GM18498 (cell line): Measurements from ENCODE around the gene RAB20.
"Not testable (repeated sequence)": the region's sequence is repeated elsewhere in the genome, so short reads cannot be mapped to it uniquely, and the experiment has no call there.

Experiments used
- ATAC-seq: cut with Tn5 transposase; IDR thresholded peaks from one replicate; pipeline ENCODE4 v1.9.1; 2021; ENCODE audit warnings: mild to moderate bottlenecking, moderate library complexity; ENCODE audit not compliant: unreplicated experiment

Gene RAB20

GRCh38 chr13:110511509-110512181, 49.9 kb downstream of the RAB20 start:
- no peak for ATAC-seq

GRCh38 chr13:110509971-110510786, 51.3 kb downstream of the RAB20 start:
- peak; percentile 51 for ATAC-seq

- ATAC-seq = no peak
Measured at GRCh38 chr13:110509478-110509926, 52.0 kb downstream of the RAB20 start.

DNA sequence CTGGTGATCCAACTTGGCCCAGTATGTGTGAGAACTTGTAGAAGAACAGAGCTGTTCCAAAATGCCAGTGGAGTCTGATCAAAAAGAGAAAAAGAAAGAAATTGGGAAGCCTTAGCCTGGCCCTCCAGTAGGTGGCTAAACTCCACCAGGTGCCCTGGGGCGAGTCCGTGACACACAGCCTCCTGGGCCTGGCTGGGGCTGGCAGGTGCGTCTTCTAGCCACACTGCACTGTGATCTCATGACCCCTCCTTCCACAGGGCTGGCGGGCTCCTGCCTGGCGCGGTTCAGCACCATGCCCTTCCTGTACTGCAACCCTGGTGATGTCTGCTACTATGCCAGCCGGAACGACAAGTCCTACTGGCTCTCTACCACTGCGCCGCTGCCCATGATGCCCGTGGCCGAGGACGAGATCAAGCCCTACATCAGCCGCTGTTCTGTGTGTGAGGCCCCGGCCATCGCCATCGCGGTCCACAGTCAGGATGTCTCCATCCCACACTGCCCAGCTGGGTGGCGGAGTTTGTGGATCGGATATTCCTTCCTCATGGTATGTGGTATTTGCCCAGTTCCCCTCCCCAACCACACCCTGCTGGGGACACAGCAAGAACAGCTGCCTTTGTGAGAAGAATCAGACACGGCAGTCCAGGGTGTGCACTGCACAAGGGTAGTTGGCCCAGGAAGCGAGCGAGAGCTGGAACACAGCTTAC, 53.7 kb downstream of the RAB20 start:
- ATAC-seq = no peak

GRCh38 chr13:110506859-110507566, 54.5 kb downstream of the RAB20 start:
- no peak for ATAC-seq

GRCh38 chr13:110506396-110506795, 55.1 kb downstream of the RAB20 start:
- ATAC-seq = no peak

- no peak for ATAC-seq
Measured at GRCh38 chr13:110505594-110505993, 55.9 kb downstream of the RAB20 start.

DNA sequence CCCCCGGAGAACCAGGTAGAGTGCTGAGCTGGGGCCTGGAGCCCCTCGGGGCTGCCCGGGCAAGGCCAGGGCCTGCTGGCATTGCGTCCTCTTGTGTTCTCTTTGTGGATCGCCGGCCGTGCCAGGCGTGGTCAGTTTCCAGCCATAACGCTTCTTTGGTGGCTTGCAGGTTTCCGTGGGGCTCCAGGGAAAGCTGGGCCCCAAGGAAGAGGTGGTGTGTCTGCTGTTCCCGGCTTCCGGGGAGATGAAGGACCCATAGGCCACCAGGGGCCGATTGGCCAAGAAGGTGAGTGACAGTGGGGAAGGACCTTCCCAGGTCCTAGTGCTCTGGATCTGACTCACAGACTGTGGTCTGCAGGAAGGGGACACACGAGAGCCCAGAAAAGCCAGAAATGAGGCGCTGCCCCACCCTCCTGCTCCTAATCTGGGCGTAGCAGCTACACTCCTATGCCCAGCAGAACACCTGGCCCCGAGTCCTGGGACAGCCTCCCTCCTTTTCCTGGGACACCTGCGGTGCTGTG, 57.5 kb downstream of the RAB20 start:
- no peak for ATAC-seq

GRCh38 chr13:110503037-110503901, 58.3 kb downstream of the RAB20 start:
- ATAC-seq = no peak

DNA sequence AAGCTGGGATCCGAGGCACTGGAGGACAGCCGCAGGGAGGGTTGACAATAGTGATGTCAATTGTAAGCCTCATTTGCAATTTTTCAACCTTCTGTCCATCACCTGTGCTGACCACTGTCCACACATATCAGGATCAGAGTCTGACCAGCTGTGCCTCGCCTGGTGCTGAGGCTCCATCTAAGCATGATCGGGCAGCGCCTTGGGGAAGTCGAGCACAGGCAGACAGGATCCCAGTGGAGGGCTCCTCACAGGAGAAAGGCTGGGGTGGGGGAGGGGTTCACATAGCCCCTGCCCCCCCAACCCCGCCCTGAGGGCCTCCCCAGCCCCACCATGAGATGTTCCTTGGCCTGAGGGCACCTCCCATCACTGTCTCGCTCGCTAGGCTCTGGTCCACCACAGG, 60.3 kb downstream of the RAB20 start:
- no peak for ATAC-seq

GRCh38 chr13:110500341-110500740, 61.2 kb downstream of the RAB20 start:
- ATAC-seq = no peak

- ATAC-seq = no peak
Measured at GRCh38 chr13:110499621-110500281, 61.8 kb downstream of the RAB20 start.

DNA sequence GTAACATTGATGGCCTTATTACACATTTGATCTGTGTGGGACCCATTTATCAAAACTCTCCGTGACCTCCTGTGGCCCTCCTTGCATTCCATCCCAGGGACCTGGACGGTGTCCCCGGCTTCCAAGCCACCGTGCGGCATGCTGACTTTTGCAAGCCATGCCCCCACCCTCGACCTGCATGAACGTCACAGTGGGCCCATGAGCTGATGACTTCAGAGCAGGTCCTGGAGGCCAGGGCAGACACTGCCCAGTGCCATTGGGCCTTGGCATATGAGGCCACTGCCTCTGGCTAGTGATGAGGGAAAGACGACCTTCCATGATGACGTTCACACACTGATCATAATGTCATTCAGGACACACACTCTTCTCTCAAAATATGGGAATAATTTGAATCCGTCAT, 62.8 kb downstream of the RAB20 start:
- no peak for ATAC-seq

- no peak for ATAC-seq
Measured at GRCh38 chr13:110498327-110498726, 63.2 kb downstream of the RAB20 start.

DNA sequence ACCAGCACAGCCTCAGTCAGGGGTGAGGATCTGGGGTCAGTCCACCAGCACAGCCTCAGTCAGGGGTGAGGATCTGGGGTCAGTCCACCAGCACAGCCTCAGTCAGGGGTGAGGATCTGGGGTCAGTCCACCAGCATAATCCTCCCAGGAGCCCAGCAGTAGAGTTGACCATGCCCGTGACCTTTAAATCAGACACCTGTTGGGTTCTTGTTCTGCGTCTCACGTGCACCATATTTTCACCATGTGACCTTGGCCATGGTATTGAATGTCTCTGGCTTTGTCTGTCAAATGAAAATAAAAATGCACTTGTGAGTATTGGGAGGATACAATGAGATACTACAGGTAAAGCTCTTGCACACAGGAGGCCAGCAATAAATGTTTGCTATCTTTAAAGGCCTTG, 63.6 kb downstream of the RAB20 start:
- not testable (repeated sequence) for ATAC-seq

DNA sequence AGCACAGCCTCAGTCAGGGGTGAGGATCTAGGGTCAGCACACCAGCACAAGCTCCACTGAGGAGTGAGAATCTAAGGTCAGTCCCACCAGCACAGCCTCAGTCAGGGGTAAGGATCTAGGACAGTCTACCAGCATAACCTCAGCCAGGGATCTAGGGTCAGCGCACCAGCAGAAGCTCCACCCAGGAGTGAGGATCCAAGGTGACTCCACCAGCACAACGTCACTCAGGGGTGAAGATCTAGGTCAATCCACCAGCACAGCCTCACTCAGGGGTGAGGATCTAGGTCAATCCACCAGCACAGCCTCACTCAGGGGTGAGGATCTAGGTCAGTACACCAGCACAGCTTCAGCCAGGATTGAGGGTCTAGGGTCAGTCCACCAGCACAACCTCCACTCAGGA, 64.5 kb downstream of the RAB20 start:
- ATAC-seq = no peak

- ATAC-seq = no peak
Measured at GRCh38 chr13:110496281-110496680, 65.2 kb downstream of the RAB20 start.

DNA sequence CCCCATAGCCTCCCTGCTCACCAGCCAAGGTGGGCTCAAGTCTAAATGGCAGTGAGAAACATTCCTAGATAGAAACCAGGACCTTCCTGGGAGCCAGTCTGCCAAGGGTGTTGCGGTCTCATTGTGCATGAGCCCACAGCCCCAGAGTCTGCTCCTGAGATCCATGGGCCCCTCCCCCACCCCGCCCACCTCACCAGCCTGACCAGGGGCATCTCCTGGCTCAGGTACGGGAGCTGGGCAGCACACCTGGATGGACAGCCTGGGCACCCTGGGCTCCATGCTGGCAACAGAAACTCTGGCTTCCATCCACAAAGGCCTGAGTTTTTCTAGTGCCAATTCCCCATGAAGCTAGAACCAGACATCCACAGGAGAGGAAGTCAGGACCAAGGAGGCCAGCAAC, 65.6 kb downstream of the RAB20 start:
- no peak for ATAC-seq

- no peak for ATAC-seq
Measured at GRCh38 chr13:110495376-110495775, 66.1 kb downstream of the RAB20 start.
